ENCODE results near the gene CD247.

DNA sequence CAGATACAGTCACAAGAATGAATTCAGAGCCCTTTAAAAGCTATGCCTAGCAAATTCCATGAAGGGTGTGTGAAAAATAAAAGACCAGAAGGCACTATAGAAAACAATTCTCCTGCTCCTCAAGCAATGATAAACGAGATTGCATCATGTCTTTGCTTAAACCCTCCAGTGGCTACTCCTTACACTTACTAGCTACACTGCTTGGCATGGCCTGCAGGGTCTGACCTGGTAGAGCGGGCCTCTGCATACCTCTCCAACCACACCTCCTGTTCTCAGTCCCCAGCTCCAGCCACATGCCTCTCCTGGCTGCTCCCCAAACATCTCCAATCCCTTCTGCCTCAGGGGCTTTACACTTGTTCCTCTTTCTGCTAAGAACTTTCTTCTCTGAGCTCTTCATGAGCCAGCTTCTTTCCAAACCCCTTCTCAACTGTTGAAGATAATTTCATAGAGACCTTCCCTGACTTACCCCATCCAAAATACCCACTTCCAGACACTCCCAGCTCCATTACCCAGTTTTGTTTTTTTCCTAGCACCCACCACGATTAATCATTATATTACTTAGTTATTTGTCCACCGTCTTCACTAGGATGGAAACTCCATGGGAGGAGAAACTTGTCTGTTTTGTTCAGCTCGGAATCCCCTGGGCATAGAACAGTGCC, 46.4 kb upstream of the CD247 start:
- TF ChIP-seq, protein P1, sequence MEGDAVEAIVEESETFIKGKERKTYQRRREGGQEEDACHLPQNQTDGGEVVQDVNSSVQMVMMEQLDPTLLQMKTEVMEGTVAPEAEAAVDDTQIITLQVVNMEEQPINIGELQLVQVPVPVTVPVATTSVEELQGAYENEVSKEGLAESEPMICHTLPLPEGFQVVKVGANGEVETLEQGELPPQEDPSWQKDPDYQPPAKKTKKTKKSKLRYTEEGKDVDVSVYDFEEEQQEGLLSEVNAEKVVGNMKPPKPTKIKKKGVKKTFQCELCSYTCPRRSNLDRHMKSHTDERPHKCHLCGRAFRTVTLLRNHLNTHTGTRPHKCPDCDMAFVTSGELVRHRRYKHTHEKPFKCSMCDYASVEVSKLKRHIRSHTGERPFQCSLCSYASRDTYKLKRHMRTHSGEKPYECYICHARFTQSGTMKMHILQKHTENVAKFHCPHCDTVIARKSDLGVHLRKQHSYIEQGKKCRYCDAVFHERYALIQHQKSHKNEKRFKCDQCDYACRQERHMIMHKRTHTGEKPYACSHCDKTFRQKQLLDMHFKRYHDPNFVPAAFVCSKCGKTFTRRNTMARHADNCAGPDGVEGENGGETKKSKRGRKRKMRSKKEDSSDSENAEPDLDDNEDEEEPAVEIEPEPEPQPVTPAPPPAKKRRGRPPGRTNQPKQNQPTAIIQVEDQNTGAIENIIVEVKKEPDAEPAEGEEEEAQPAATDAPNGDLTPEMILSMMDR (conservative IDR thresholded peaks at IDR 0.05 in 1 of 2, IDR thresholded peaks at IDR 0.05 in 1 of 2; ENCODE audit: extremely low read depth in 1 of 2, insufficient read depth in 1 of 2, low read depth in 1 of 2, low read length in 2 of 2) = peak in 1 of 2 donors; percentile 16
- no peak for TF ChIP-seq EZH2 (IDR thresholded peaks at IDR 0.05; ENCODE audit: borderline replicate concordance, low read length)
